Thyroid gland (tissue), 4 donors: ENCODE data around the gene AP3S2.

Experiments used
- POLR2A ChIP-seq, 2 donors: fragments of 450-650 bp; IDR thresholded peaks; one replicate each; pipeline ENCODE4 v1.6.1; 2017; ENCODE audit warnings: antibody characterized with exemption in 2 of 2, mild to moderate bottlenecking in 2 of 2, moderate library complexity in 1 of 2
- TF ChIP-seq, protein P1 (sequence below), 6 experiments: fragments of 200-600 bp in 3 of 6; fragments of 450-650 bp in 3 of 6; sonication (generic) in 3 of 6; IDR thresholded peaks; one replicate each; pipeline ENCODE4 v1.5.1; 2016 to 2019; ENCODE audit warnings: antibody characterized with exemption in 6 of 6, mild to moderate bottlenecking in 2 of 6, inconsistent platforms in 1 of 6, moderate library complexity in 1 of 6

DNA sequence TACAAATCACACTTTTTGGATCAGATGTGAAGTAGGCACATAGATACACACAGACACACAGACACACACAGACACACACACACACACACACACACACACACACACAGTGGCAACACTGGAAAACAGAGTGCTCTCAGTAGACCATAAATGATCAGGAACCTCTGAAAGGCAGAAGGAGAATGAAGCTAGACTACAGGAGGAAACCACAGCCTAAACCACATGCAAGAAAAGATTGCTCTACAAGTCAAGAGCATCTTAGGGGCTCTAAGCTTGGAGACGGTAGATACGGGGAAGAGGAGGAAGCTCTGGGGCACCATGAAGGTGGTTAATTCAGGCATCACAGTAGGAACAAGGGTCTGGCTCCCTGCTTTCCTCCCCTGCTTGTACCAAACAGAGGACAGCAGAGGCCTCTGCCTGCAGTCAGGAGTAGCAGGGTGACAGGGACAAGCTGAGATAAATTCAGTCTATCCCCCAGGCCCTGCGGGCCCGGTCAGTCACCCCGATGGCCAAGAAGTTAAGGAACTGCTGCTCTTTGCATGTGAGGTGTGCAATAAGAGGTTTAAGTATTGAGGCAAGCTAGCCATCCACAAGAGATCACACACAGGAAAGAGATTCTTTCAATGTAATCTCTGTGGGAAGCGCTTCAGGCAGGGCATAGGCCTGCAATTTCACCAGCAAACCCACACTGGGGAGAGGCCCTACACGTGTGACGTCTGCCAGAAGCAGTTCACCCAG is 42.4 kb upstream of the AP3S2 start:
- TF ChIP-seq, protein P1, sequence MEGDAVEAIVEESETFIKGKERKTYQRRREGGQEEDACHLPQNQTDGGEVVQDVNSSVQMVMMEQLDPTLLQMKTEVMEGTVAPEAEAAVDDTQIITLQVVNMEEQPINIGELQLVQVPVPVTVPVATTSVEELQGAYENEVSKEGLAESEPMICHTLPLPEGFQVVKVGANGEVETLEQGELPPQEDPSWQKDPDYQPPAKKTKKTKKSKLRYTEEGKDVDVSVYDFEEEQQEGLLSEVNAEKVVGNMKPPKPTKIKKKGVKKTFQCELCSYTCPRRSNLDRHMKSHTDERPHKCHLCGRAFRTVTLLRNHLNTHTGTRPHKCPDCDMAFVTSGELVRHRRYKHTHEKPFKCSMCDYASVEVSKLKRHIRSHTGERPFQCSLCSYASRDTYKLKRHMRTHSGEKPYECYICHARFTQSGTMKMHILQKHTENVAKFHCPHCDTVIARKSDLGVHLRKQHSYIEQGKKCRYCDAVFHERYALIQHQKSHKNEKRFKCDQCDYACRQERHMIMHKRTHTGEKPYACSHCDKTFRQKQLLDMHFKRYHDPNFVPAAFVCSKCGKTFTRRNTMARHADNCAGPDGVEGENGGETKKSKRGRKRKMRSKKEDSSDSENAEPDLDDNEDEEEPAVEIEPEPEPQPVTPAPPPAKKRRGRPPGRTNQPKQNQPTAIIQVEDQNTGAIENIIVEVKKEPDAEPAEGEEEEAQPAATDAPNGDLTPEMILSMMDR (IDR thresholded peaks at IDR 0.05): no peak
- TF ChIP-seq POLR2A (IDR thresholded peaks at IDR 0.05): no peak
